ENCODE data around the gene HERC3.

DNA sequence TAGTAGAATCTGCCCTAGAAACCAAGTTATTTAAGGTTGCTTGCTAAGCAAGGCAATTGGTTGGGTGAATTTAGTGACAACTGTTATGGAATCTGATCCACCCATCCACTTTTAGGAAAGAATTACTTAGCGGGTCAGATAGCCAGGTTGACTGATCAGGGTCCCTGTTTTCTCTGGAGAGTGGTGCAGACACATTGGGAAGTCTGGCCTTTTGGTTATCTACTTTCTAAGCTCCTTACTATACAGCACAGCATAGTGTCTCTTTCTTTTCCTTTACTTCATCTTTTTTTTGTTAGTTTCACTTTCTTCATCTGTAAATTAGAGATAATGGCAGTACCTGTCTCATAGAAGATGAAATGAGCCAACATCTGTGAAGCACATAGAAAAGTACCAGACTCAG lies 7.4 kb downstream of the HERC3 start:
- TF ChIP-seq, protein P1, sequence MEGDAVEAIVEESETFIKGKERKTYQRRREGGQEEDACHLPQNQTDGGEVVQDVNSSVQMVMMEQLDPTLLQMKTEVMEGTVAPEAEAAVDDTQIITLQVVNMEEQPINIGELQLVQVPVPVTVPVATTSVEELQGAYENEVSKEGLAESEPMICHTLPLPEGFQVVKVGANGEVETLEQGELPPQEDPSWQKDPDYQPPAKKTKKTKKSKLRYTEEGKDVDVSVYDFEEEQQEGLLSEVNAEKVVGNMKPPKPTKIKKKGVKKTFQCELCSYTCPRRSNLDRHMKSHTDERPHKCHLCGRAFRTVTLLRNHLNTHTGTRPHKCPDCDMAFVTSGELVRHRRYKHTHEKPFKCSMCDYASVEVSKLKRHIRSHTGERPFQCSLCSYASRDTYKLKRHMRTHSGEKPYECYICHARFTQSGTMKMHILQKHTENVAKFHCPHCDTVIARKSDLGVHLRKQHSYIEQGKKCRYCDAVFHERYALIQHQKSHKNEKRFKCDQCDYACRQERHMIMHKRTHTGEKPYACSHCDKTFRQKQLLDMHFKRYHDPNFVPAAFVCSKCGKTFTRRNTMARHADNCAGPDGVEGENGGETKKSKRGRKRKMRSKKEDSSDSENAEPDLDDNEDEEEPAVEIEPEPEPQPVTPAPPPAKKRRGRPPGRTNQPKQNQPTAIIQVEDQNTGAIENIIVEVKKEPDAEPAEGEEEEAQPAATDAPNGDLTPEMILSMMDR (IDR thresholded peaks at IDR 0.05) = no peak
- TF ChIP-seq EZH2 (IDR thresholded peaks at IDR 0.05; ENCODE audit: borderline replicate concordance, insufficient read depth, low read depth, low read length, poor library complexity, severe bottlenecking) = no peak
